ELF-1 (cell line): ENCODE data around the gene RAP1GAP.
A peak's percentile ranks its signal among the peaks of the same experiment; 100 is the strongest.

Experiments used
- DNase-seq: peaks from one replicate; pipeline ENCODE4 v3.0.0-alpha.2; 2016; ENCODE audit warnings: low read depth, low spot score

The RAP1GAP gene

GRCh38 chr1:21610027-21610426 is 59.1 kb downstream of the RAP1GAP start:
- no peak for DNase-seq

- DNase-seq = no peak
Measured at GRCh38 chr1:21608798-21609197, 60.4 kb downstream of the RAP1GAP start.

- DNase-seq = peak; percentile 99
Measured at GRCh38 chr1:21607549-21608529, 61.3 kb downstream of the RAP1GAP start.

DNA sequence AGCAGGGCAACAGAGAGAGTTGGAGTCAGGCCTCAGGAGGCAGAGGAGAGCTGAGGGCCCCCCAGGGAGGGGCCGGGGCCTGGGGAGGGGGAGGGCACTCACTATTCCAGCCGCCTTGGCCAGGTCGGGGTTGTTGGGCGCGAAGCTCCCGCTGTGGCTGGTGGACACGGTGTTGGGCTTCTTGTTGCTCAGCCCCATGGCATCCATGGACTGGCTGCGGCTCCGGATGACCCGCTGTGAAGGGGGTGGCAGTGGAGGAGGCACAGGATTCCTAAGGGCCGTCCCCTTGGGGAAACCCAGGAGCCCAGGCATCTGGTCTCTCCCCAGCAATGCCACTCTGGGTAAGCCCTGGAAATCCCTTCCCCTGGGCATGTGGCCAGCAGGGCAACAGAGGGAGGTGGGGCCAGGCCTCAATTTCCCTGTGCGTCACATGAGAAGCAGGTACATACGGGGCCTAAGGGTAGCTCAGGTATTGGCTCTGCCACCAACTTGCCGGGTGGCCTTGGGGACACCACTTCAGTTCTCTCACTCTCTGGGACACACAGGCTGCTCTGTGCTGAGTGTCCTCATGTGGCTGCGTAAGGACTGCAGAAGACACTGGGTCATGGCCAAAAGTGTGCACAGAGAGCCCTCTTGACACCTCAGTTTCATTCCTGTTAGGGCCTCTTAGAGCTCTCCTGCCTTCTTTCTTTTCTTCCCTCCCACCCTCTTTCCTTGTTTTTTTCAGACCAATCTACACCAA is 63.0 kb downstream of the RAP1GAP start:
- DNase-seq = no peak

DNA sequence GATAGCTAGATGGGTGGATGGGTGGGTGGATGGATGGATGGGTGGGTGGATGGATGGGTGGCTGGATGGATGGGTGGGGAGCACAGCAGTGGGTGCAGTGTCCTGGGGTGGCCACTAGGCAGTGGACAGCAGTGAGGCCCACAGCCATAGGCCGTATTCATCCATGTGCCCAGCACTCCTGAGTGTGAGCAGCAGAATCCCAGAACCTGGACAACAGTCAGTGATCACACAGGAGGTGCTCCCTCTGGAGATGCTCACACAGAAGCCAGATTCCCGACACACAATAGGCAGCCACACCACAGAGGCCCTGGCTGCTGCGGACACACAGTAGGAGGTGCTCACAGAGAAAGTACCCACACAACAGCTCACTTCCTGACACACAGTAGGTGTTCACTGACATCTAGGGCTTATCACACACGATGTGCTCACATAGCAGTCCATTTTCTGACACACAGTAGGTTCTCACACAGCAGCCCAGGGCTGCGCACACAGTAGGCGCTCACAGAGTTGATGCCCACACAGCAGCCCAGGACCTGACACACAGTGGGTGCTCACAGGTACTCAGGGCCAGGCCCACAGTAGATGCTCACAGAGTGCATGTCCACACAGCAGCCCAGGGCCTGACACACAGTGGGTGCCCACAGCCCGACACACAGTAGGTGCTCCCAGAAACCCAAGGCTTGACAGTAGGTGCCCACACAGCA is 64.0 kb downstream of the RAP1GAP start:
- no peak for DNase-seq

DNA sequence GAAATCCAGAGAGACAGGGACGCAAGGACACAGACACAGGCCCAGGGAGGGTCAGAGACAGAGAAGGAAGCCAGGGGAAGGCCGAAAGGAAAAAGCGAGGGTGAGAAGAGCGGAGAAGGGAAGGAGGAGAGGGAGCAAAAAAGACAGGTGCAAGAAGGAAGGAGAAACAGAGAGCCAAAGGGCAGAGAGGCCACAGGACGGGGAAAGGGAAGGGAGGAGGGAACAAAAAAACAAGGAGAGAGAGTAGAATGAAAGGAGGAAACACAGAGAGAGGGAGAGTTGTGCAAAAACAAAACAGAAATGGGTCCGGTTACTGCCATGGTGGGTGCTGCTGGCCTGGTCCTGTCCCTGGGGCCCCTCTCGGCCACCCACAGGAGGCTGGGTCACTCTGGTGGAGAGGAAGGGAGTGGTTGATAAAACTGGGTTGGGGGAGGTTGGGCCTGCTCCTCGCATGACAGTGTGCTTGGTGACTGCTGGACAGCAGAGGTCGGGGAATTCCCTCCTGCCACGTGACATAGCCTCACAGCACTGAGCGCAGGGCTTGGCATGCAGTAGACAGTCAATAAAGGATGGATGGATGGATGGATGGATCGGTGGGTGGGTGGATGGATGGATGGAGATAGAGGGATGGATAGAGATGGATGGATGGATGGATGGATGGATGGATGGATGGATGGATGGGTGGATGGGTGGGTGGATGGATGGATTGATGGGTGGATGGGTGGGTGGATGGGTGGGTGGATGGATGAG is 64.8 kb downstream of the RAP1GAP start:
- peak; percentile 36 for DNase-seq

GRCh38 chr1:21603177-21604138 is 65.7 kb downstream of the RAP1GAP start:
- no peak for DNase-seq

DNA sequence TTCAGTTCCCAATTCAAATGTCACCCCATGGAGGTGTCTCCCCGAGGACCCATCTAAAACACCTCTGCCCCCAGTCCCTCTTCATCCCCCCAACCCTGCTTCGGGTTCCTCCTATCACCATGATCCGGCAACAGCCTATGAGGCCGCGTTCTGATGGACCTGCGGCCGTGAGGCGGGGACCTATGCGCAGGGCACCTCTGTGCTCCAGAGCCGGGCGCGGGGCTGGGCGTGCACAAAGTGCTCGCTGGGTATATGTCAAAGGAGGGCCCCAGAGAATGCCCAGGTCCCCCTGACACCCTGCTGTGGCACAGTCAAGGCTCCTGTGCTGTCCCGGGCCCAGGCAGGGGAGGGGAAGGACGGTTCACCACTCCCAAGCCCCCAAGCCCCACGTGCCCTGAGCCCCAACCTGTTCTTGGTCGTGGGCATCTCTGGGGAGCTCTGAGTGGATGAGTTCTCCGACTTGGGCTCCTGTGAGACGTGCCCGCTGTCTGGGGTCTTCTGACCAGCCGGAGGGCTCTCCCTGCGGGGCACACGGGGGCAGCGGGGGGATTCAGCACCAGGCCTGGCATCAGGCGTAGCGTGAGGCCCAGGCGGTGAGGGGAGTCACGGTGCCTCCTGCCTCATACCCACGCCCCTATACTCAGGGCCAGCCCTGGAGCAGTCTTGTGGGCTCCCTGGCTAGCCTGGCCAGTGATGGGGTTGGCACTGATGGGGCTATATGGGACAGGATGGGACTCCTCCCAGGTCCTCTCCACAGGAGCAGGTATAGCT is 67.7 kb downstream of the RAP1GAP start:
- DNase-seq = no peak

GRCh38 chr1:21599402-21599801 is 69.8 kb downstream of the RAP1GAP start:
- DNase-seq = no peak

DNA sequence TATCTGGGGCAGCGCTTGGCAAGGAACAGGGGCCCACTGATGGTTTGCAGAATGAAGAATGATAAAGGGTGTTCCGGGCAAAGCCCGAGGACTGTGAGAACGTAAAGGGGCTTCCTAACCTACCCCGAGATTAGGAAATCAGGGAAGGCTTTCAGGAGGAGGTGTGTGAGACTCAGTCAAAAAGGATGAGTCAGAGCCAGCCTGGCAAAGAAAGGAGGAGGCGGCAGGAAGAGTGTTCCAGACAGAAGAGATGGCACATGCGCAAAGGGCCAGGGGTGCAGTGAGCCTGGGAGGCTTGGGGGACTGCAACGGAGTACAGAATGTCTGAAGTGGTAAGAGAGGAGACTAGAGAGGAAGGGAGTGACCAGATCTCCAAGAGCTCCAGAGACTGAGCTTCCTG is 70.3 kb downstream of the RAP1GAP start:
- DNase-seq = no peak

DNA sequence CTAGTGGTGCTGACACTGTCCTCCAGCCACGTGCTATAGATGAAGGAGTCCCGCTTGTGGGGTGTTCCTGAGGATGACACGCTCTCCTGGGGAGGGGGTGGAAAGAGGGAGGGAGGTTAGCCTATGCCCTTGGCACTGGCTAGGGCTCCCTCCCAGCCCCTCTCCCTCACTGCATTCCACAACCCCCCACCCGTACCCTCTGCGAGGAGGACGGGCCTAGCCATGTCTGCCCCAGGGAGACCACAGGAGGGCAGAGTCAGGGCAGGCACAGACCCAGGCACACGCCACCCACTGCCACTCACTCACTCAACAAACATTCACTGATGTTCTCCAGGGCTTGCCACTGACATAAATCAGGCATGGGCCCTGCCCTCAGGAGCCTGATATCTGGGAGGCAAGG is 70.7 kb downstream of the RAP1GAP start:
- DNase-seq = no peak

- DNase-seq = no peak
Measured at GRCh38 chr1:21597753-21598152, 71.4 kb downstream of the RAP1GAP start.

DNA sequence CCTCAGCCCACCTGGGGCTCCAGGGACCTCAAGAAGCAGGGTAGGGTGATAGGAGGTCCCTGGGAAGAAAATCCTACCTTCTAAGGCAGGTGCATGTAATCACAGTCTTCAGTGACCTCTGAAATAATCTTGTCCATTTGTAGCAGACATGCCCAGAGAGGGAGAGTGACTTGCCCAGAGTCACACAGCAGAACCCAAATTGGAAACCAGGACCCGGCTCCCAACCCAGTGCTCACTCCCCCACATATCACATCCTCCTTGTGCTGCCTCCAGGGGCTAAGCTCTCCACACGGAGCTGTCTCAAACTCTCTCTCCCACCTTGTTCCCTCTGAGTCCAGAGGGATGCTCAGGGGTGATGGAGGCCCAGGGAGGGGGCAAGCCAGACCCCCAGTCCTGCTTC is 72.5 kb downstream of the RAP1GAP start:
- no peak for DNase-seq

GRCh38 chr1:21596174-21596573 is 73.0 kb downstream of the RAP1GAP start:
- DNase-seq = no peak

- DNase-seq = peak; percentile 72
Measured at GRCh38 chr1:21594935-21595897, 73.9 kb downstream of the RAP1GAP start.

DNA sequence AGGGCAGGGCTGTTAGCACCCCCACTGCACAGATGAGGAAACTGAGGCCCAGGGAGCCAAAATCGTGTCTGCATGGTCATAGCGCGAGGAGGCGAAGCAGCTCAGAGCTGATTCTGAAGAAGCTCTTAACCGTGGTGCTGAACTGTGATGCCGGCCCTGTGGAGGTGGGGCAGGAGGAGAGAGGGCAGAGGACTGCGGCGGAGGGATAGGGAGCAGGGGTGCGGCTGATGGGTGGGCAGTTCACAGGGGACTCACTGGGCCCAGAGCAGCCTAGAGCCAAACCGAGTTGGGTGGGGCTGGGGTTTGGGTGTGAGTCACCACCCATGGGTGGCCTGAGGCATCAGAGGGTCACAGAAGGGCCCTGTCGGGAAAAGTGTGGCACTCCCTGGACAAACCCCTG is 74.7 kb downstream of the RAP1GAP start:
- DNase-seq = peak; percentile 24

DNA sequence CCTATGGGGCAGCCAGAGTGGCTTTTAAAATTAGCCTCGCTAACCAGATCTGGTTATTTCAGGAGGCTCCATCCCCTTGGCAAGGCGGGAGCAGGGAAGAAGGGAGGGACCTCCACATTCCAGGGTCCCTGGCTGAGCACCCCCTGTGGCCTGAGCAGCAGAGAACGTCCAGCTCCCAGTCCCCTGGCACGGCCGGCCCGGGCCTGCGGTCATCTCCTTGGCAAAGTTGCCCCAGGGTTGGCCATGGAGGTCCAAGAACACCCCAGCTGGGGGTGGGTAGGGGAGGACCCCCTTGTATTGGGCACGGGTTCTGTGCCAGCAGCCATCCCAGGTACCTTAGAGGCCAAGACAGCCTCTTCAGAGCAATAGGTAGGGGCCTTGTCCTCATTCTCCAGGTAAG is 75.9 kb downstream of the RAP1GAP start:
- DNase-seq = no peak
